ENCODE measurements around the gene PRELID2.
"Not testable (repeated sequence)": the region's sequence is repeated elsewhere in the genome, so short reads cannot be mapped to it uniquely, and the experiment has no call there.

Gene PRELID2

DNA sequence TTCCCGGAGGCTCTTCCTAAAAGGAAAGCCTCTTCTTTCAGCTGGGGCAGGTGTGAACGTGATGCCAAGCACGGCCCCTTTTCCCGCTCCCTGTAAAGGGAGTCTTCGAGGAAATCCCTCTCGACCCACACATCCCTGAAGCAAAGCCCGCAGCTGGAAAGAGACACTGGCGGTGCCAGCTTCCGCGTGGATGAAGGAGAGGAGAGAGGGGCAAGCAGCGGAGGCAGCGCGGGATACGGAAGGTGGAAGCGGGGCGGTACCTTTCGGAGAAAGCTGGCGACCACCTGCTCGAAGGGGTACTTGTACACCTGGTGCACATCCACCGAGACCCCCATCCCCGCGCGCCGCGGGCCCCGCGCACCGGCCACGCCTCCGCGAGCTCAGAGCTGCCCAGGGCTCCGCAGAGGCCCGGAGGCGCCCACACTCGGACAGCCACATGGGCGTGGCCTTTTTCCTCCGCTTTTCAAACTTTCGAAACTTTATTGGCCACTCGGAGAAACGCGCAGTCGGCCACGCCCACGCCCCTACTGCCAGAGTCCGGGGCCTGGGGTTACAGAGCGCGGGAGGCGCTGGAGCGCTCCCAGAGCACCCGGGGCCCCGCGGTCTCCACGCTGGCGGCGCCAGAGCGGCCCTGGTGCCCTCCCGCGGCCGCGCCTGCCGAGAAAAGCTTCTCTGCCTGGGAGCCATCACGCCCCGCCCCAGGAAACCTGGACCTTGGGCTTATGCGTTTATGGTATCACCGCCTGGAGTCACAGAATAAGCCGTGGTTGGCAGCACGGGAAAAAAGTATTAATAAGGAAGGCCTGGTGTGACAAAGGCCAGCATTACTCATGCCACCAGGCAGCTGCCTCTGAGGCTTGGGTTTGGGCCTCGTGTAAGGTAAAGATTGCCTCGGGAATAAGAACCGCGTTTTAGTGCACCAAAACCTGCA is at the start of gene PRELID2:
PRELID2 (minus strand) TSS at position 426 of the 931 bp plus-strand sequence; CDS start at position 335, 91 bp downstream.
- DNase-seq (ENCODE audit: low spot score) = peak; percentile 88

DNA sequence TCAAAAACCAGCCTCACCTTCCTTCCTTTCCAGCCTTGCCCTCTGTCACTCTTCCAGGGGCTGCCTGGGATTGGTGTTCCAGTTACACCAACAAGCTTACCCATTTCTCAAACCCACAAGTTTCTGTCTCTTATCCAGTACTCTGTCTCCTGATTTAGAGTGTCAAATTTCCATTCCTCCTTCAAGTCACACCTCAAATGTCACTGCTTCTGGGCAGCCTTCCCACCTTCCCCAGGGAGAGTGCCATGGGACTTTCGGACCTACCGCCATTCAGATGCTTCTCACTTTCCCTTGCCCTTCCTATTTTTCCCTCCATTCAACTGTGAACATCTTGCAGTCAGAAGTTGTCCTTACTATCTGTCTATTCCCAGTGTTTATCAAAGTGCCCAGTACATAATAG is 39.6 kb upstream of the PRELID2 start:
- DNase-seq (ENCODE audit: low spot score) = no peak

DNA sequence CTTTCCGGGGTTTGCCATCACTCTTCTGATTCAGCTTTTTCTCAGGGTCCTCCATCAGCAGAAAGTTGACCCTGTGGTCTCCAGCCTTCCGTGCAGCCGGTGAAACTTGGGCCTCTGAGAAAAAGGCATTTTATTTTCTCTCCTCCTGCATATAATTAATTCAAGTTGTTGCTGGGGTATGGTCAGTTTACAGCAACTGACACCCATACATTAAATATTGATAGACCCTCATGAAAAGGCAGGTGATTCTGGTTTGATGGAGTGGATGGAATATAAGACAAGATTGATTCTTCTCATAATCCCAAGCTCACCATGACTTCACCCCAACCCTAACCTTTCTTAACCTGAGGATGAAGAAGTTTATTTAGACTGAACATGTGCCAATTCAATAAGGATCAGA is 37.8 kb upstream of the PRELID2 start, which contains the start of gene GRXCR2:
GRXCR2 (minus strand) TSS at position 101 of the 400 bp plus-strand sequence; CDS start at position 55, 46 bp downstream.
- no peak for DNase-seq (ENCODE audit: low spot score)

DNA sequence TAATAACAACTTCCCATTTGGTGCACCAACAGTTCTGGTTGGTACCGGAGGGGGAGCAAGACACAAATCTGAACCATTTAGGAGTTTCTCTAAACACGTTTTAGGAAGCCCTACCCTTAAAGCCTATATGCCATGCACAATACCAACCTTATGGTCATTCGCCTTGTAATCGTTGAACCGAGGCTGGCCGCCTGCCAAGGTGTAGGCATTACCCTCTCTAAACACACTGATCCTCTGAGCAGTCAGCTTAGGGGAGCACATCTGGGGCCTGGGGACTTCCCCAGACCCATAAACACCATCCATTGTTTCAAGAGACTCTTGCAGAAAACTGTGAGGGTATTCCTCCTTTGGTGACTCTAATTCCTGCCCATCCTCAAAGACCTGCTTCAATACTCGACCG is 37.3 kb upstream of the PRELID2 start:
- no peak for DNase-seq (ENCODE audit: low spot score)

DNA sequence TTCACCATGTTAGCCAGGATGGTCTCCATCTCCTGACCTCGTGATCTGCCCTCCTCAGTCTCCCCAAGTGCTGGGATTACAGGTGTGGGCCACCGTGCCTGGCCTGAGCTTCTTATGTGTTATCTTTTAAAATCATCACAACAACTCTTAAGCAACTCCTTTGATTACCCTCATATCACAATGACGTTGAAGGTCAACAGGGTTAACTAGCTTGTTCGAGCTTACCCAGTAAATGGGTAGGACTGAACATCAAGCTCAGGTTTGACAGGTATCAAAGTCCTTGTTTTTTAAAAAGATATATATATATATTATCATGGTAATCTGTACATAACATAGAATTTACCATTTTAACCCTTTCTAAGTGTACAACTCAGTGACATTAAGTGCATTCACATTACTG is 34.6 kb upstream of the PRELID2 start:
- DNase-seq (ENCODE audit: low spot score) = no peak

DNA sequence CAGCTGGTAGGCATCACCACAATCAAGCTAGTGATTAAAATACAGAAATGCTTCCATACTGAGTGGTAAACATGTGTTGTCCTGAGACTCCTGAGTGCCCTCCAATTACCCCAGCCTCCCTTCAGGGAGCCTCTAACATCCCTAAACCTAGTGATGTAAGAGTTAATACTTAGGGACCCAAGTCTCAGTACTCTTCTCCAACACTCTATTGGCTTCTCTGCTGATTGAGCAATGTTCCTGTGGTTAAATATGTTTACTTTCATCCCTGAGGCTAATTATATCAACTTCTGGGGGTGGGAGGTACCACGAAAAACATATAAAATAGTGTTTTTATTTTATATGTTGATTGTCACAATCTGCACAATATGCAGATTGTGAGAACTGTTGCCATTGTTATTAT is 32.7 kb upstream of the PRELID2 start:
- no peak for DNase-seq (ENCODE audit: low spot score)

DNA sequence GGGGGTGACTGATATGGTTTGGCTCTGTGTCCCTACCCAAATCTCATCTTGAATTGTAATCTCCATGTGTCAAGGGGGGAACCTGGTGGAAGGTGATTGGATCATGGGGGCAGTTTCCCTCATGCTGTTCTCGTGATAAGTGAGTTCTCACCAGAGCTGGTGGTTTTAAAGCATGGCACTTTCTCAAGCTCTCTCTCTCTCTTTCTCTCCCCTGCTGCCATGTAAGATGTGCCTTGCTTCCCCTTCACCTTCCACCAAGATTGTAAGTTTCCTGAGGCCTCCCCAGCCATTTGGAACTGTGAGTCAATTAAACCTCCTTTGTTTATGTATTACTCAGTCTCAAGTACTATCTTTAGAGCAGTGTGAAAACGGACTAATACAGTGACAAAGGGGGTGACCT is 29.3 kb upstream of the PRELID2 start:
- not testable (repeated sequence) for DNase-seq (ENCODE audit: low spot score)

DNA sequence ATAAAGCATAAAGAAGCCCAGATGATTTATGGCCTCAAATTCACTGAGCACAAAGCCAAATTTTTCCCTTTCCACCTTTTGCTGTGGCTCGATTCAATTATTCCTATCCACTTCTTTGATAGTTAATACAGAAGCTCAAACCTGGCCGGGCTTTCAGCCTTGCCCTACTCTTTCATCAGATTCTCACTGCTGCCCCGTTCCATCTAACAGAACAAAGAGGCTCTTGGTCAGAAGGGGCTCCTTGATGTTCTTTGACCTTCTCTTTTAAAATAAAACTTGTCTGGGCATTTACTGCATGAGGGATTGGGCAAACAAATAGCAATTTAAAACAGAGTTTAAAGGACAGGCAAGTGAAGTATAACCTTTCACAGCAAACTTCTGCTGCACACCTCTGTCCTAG is 27.9 kb upstream of the PRELID2 start:
- no peak for DNase-seq (ENCODE audit: low spot score)

DNA sequence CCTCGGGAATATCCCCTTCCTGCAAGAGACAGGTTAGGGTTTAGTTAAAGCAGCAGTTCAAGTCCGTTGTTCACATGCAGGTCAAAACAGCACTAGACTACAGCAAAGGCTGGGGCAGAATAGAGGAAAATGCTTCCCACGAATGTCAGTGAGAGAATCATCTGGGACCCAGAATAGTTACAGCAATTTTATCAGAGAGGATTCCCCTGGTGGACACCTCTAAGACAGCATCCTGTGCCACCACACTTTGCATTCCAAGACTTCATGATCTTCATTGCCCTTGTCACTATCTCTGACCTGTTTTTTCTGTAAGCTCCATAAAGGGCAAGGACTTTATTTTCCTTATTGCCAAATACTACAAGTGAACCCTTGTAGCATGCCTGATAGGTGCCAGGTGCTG is 24.8 kb upstream of the PRELID2 start:
- no peak for DNase-seq (ENCODE audit: low spot score)

DNA sequence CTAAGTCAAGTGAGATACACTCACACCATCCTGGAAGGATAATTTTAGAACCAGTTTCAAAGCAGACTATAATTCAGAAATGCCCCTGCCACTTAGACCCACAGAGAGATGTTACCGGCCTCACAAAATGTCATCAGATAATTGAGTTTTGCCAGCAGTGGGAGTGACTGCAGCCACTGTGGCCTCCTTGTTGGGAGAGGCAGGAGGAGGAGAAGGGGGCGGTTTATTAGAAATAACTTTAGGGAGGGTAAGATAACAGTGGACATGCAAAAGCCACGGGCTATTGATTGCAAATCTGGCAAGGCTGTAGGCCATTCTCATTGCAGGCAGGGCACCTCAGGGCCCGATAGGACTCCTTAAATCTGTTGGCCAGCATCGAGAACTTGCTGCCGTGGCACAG is 24.3 kb upstream of the PRELID2 start:
- DNase-seq (ENCODE audit: low spot score) = no peak

DNA sequence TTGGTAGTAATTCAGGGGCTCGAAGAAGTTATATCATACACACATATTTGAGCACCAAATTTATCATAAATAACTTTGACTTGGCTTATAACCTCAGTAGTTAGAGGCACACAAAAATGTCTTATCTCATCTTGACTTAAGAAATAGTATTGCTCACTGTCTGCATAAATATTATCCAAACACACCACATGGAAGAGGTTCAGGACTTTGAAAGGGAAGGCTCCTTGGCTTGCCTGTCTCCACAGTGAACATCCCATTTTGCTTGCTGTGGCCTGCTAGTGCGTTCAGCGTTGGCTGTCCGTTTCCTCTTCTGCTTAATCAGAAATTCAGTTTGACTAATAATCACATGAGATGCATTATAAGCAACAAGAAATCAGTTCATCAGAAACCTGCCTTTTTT is 23.8 kb upstream of the PRELID2 start:
- DNase-seq (ENCODE audit: low spot score) = peak; percentile 7

DNA sequence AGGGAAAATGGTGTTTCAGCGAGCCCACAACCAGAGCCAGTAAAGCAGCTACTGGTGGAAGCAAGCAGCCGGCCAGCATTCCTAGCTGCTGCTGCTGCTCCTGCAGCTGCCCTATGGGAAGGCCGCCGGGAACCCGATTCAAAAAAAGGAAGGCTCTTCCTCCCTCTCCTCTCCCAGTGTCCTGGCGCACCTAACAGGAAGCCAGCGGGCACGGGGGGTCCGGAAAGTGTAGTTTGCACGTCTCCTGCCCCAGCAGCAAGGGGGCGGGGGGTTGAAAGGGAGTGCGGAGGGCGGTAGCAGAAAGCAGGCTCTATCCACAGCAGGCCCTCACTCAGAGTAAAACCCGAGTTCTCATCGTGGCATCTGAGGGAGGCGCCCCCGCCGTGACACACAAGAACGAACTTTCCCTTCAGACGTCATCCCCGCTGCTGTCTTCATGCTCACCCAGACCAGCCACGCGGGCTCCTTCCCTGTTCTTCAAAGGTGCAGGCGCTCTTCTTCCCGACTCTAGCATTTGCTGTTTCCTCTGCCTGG is 21.2 kb upstream of the PRELID2 start:
- DNase-seq (ENCODE audit: low spot score) = peak; percentile 42

DNA sequence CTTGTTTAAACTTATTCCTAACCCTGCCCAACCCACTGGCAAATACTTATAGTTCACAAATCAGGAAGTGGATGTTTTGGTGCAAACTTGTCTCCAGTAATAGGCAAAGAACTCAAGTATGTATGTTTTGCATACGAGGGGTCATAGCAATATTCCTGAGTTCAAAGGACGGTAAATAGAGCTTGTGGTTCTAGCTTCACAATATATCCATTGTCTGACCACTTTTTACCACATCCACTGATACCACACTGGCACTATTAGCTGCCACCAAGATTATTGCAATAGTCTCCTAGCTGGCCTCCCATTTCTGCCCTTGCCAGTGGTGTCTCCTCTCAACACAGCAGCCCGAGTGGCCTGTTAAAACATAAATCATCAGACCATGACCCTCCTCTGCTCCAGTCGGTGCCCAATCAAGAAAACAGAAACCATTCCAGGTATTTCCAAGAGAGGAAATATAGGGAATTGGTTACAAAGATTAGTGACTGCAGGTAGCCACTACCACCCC is 20.7 kb upstream of the PRELID2 start:
- DNase-seq (ENCODE audit: low spot score) = peak; percentile 19

DNA sequence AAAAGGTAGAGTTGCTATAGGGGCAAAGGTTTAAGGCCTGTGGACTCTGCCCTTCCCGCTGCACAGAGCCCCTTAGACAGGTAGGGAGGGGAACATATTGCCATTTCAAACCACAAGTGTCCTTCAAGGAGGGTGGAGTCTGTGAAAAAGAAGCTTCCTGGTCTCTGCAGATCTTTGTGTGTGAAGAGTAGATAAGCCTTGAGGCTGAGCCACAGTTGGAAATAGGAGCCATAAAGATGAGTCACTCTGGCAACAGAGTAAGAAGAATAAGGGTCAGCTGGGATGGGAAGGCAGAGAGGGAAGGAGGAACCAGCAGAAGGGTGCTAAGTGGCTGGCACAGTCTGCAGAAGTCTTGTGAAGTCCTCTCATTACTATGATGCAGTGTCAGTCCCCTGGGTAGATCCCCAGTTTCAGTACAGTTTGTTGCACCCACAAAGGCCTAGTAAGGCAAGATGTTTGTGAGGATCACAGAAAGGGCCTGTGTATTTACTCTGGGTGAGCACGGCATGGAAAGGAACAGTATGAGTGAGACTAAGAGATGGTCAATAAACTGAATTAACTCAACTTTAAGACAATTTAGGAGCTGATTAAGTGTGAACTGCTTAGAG is 19.6 kb upstream of the PRELID2 start:
- peak; percentile 78 for DNase-seq (ENCODE audit: low spot score)

DNA sequence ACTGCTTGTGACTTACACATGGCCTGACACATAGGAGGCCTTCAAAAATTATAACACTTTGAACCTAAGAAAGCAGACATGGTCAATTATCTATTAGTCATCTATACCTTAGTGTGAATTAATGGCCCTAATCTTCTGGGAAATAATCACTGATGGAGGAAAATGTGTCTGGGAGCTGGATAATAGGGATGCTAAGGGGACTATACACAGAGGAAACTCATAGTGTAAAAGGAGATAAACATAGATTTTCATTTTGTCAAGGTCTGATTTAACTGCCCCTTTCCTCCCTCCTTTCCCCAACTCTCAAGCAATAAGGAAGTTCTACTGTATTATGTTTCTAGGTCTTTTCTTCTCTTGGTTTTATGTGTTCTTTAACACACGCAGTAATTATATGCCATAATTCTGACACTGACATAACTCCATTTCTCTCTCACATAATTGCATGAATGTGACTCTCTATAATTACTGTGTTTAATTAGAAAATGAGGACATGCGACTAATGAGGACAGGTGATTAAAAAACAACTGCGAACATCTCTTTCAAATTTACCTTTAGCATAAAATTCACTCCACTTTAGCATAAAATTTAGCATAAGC is 18.7 kb upstream of the PRELID2 start:
- DNase-seq (ENCODE audit: low spot score) = no peak

DNA sequence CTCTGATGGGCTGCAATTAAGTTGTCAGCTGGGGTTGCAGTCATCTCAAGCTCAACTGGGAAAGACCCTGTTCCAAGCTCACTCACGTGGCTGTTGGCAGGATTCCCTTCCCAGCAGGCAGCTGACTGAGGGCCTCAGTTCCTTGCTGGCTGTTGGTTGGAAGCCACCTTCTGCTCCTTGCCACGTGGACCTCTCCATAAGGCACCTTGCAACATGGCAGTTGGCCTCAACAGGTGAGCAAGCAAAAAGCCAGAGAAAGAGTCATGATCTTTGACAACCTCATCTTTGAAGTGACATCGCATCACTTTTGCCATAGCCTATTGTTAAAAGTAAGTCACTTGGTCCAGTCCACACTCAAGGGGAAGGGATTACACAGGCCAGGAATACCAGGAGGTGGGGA is 17.8 kb upstream of the PRELID2 start:
- DNase-seq (ENCODE audit: low spot score) = no peak

DNA sequence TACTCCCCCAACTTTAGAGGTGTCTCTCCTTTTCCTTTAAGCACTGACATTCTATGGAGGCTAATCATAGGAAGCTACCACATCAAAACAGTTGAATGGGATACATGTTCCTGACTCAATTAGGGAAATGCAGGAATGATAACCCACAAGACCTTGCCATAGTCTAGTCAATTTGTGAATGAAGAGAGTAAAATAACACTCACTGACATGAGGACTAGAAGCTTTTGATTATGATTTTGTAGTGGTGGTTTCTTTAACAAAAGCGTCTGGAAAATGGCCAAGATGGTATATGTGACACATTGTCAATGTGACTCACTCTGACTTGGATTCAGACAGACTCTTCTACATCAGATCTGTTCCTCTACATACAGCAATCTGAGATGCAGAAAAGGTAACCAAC is 13.7 kb upstream of the PRELID2 start:
- DNase-seq (ENCODE audit: low spot score) = no peak

DNA sequence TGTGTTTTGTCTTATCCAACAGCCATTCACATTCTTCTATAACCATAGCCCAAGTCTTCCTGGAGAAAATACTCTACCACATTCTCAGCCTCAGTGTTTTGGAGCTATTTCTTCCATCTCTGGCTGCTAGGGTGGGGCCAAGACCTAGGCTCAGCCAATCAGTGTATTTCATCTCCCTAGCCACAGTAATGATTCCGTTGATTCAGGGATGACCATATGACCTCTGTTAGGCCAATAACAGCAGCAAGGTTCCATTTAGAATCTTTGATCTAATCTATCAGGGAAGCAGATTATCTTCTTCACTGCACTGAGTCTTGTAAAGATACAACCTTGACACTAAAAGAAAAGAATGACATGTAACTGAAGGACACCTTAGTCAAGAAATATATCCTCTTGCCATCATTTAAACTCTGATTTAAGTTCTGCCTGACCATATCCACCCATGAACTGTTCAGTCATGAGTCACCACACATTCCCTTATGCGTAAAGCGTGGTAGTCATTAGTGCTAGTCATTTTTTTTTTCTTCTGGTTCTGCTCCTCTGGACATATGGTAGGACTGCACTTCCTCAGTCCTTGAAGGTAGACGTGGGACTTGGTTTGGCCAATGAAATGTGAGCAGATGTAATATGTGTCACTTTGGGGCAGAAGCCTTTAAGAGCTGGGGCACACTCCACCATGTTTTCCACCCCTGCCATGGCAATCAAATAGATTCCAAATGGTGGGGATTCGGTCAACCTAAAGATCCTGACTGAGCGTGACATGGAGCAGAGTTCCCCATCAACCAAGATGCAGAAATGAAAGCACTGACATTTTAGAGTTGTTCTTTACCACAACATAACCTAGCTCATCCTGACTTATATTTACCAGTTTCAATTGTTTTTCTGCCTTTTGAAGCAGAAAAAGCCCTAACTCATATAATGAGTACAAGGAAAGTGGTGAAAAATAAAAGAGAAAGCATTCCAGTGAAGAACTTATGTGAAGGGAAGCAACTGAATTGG is 12.7 kb upstream of the PRELID2 start:
- no peak for DNase-seq (ENCODE audit: low spot score)

DNA sequence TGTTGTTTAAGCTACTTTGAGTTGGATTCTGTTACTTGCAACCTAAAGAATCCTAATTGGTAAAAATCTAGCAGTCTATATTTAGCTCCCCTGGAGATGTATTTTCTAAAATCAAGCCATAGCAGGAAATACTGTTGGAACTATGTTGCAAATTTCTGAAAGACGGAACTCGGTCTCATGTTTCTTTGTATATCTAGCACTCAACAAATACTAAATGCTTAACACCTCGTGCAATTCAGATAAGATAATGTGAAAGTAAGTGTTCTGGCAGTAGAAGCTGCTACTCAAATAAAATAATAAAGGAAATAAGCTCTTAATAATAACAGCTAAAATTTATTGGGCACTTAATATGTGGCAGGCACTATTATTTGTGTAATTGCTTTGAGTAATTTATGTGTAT is 10.9 kb upstream of the PRELID2 start:
- no peak for DNase-seq (ENCODE audit: low spot score)

DNA sequence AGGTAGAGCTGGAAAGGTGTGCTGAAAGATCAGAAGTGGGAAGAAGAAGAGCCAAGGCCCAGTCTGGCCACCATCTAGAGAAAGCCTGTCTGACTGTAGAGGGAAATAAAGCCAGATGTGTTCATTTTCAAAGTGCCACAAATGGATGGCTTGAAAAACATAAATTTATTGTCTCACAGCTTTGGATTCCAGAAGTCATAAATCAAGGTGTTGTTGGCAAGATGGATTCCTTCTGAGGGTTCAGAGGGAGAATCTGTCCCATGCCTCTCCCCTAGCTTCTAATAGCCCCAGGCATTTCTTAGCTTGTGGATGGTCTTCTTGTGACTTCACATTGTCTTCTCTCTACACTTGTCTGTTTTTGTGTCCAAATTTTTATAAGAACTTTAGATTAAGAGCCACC is 6.2 kb upstream of the PRELID2 start:
- DNase-seq (ENCODE audit: low spot score) = no peak

DNA sequence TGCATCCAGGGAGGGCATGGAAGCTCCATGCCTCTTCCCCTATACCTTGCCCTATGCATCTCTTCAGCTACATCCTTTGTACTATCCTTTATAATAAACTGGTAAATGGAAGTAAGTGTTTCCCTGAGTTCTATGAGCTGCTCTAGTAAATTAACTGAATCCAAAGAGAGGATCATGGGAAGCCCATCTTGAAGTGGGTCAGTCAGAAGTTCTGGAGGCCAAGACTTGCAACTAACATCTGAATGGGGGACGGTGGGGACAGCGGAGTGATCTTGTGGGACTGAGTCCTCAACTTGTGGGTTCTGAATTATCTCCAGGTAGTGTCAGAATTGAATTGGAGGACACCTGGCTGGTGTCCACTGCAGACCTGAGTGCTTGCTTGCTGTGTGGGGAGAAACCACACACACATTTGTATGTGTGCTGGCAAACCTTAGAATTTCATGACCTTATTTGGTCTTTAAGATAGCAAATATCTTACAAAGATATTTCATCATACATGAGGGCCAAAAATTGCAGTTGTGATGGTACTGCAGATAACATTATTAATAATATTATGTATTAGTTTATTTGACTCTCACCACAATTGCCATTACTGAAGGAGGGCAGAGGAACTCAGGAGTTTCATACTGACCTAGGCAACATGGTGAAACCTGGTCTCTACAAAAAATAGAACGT is 5.5 kb upstream of the PRELID2 start:
- no peak for DNase-seq (ENCODE audit: low spot score)

Measured in hematopoietic multipotent progenitor cell treated with erythropoietin and hydrocortisone succinate and interleukin-3 and kit ligand, for 17 days (in vitro differentiated cells).